ENCODE data around the gene PPT2. TPM values are rescaled to one million over a fixed set of nuclear protein-coding genes. Genes with fewer than 3 reads are reported as not detected.
"Not testable (repeated sequence)": the region's sequence is repeated elsewhere in the genome, so short reads cannot be mapped to it uniquely, and the experiment has no call there.

PPT2 gene
- total and polyA plus RNA-seq, 4 donors = 20.7 to 75.1 (median 40.1) TPM

DNA sequence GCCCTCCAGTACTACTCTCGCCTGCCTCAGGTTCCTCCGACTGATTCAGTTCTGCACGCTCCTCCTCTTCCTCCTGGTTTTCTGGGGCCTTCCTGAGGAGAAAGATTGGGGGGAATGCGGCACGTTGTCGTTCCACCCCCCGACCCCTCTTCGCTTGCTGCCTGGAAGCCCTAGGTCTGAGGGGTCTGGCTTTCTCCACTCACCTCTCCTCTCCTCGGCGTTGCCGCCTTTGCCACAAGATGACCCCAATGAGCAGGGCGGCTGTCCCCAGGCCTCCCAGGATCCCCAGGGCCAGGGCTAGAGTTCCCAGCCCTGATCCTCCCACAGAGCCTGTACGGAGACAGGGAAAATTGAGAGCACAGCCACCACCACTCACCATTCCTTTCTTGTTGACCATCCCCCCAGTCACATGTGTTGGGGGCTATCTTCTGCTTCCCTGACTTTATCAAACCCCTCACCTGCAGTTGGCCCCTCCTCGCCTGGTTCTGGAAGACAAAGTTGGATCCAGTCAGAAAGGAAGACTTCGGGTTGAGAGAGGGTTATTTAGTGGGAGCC, 27.3 kb downstream of the PPT2 start:
- Histone ChIP-seq H3K4me3 (ENCODE audit: low read depth, low read length) (no peak overlapping the region), H3K27me3 (ENCODE audit: control insufficient read depth, insufficient read depth, low read length) (no peaks in the 10 kb centered on the region), H3K36me3 (ENCODE audit: control insufficient read depth, insufficient read depth, low read length) (peaks cover 45% of the 10 kb centered on the region), H3K4me1 (ENCODE audit: control insufficient read depth, insufficient read depth, low read length) (peaks cover 24% of the 10 kb centered on the region), H3K27ac (ENCODE audit: low read depth, low read length) (no peak overlapping the region), H3K9me3 (ENCODE audit: control insufficient read depth, insufficient read depth, low read length) (no peaks in the 10 kb centered on the region)
- DNase-seq (ENCODE audit: low read depth in 4 of 6, low spot score in 6 of 6) = no peak
- 87% methylated on average over 13 of the region's 15 CpGs for WGBS (ENCODE audit: insufficient coverage)

DNA sequence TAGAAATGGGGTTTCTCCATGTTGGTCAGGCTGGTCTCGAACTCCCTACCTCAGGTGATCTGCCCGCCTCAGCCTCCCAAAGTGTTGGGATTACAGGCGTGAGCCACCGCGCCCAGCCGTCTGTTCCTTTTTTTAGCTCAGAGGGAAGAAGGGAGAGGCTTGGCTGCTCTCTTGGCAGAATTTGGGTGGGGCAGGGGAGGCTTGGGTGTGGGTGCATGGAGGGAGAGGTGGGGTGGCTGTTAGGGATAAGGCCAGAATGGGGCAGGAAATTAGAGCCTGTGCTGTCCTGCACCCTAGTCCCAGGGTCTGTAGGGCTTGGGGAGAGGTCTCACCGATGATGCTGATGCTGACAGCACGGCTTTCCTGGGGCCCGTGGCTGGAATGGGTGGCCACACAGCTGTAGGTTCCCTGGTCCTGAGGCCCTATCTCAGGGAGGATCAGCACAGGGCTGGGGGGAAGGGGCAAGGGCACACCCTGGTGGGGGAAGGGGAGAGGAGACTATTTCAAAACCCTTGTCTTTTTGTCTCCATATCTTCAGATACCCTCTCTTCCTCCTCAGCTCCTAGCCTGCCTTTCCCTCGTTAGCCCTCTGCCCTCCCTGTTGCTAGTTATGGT, 28.1 kb downstream of the PPT2 start:
- Histone ChIP-seq H3K27ac (ENCODE audit: low read depth, low read length) (no peak overlapping the region), H3K4me1 (ENCODE audit: control insufficient read depth, insufficient read depth, low read length) (peaks cover 26% of the 10 kb centered on the region), H3K4me3 (ENCODE audit: low read depth, low read length) (no peak overlapping the region), H3K9me3 (ENCODE audit: control insufficient read depth, insufficient read depth, low read length) (no peaks in the 10 kb centered on the region), H3K36me3 (ENCODE audit: control insufficient read depth, insufficient read depth, low read length) (peaks cover 52% of the 10 kb centered on the region), H3K27me3 (ENCODE audit: control insufficient read depth, insufficient read depth, low read length) (no peaks in the 10 kb centered on the region)
- DNase-seq (ENCODE audit: low read depth in 4 of 6, low spot score in 6 of 6) = no peak
- WGBS (ENCODE audit: insufficient coverage) = 91% methylated on average over 8 of the region's 10 CpGs

DNA sequence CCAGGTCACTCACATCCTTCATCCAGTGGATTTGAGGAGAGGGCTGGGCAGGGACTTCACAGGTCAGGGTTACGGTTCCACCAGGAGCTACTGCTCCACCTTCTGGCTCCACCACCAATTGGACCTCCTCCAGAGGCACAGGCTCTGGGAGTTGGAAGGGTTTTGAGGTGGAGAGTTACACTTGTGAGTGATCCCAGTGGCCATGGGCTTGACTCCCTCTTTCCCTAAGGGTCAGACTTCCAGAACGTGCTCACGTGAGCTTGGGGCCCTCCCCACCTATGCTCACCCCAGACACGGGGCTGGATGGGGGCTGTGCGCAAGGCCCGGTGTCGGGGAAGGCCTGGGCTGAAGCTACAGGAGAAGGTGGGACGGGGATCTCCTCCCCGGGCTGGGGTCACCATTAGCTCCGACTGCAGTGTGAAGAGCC, 28.6 kb downstream of the PPT2 start:
- WGBS (ENCODE audit: insufficient coverage) = 87% methylated on average over 7 of the region's 10 CpGs
- no peak overlapping the region for H3K27ac ChIP-seq (ENCODE audit: low read depth, low read length)
- H3K9me3 ChIP-seq (ENCODE audit: control insufficient read depth, insufficient read depth, low read length) = no peaks in the 10 kb centered on the region
- H3K27me3 ChIP-seq (ENCODE audit: control insufficient read depth, insufficient read depth, low read length) = no peaks in the 10 kb centered on the region
- no peak overlapping the region for H3K4me3 ChIP-seq (ENCODE audit: low read depth, low read length)
- H3K4me1 ChIP-seq (ENCODE audit: control insufficient read depth, insufficient read depth, low read length) = peaks cover 21% of the 10 kb centered on the region
- no peak for DNase-seq (ENCODE audit: low read depth in 4 of 6, low spot score in 6 of 6)
- H3K36me3 ChIP-seq (ENCODE audit: control insufficient read depth, insufficient read depth, low read length) = peaks cover 57% of the 10 kb centered on the region

GRCh38 chr6:32183030-32183429, 29.1 kb downstream of the PPT2 start:
- Histone ChIP-seq H3K4me3 (ENCODE audit: low read depth, low read length) (no peak overlapping the region), H3K27me3 (ENCODE audit: control insufficient read depth, insufficient read depth, low read length) (no peaks in the 10 kb centered on the region), H3K4me1 (ENCODE audit: control insufficient read depth, insufficient read depth, low read length) (peaks cover 24% of the 10 kb centered on the region), H3K36me3 (ENCODE audit: control insufficient read depth, insufficient read depth, low read length) (peaks cover 62% of the 10 kb centered on the region), H3K27ac (ENCODE audit: low read depth, low read length) (no peak overlapping the region), H3K9me3 (ENCODE audit: control insufficient read depth, insufficient read depth, low read length) (no peaks in the 10 kb centered on the region)
- DNase-seq (ENCODE audit: low read depth in 4 of 6, low spot score in 6 of 6) = no peak
- 100% methylated on average over 1 of the region's 3 CpGs for WGBS (ENCODE audit: insufficient coverage)

DNA sequence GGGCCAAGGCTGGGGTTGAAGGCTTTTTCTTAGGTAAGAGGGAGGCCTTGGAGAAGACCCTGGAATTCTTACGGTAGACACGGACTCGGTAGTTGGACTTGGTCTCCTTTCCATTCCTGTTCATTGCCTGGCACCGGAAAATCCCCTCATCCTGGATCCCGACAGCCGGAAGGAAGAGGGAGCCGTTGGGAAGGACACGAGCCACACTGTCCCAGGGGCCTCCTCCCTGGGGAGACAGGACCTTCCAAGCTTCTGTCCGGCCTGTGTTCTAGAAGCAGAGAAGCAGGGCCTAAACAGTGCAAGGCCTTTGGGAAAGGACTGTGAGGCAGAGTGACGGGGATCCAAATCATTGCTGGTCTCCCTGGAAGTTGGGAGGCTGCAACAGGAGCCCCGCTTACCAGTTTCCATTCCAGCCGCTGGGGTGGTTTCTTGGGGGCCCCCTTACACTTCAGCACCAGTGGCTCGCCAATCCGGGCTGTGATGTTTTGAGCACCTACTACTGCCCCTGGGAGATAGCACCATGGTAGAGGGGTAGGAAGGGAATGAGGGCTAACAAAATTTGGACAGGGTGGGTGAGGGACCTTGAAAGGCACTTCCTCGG, 29.6 kb downstream of the PPT2 start:
- DNase-seq (ENCODE audit: low read depth in 4 of 6, low spot score in 6 of 6) = no peak
- Histone ChIP-seq H3K4me1 (ENCODE audit: control insufficient read depth, insufficient read depth, low read length) (peaks cover 29% of the 10 kb centered on the region), H3K4me3 (ENCODE audit: low read depth, low read length) (no peak overlapping the region), H3K27me3 (ENCODE audit: control insufficient read depth, insufficient read depth, low read length) (no peaks in the 10 kb centered on the region), H3K36me3 (ENCODE audit: control insufficient read depth, insufficient read depth, low read length) (peaks cover 66% of the 10 kb centered on the region), H3K27ac (ENCODE audit: low read depth, low read length) (no peak overlapping the region), H3K9me3 (ENCODE audit: control insufficient read depth, insufficient read depth, low read length) (no peaks in the 10 kb centered on the region)
- WGBS (ENCODE audit: insufficient coverage) = 80% methylated on average over 13 of the region's 15 CpGs

- Histone ChIP-seq H3K36me3 (ENCODE audit: control insufficient read depth, insufficient read depth, low read length) (peaks cover 69% of the 10 kb centered on the region), H3K4me3 (ENCODE audit: low read depth, low read length) (no peak within 1 kb of the TSS), H3K9me3 (ENCODE audit: control insufficient read depth, insufficient read depth, low read length) (no peaks in the 10 kb centered on the region), H3K27me3 (ENCODE audit: control insufficient read depth, insufficient read depth, low read length) (no peaks in the 10 kb centered on the region), H3K27ac (ENCODE audit: low read depth, low read length) (no peak within 1 kb of the TSS), H3K4me1 (ENCODE audit: control insufficient read depth, insufficient read depth, low read length) (peaks cover 35% of the 10 kb centered on the region)
- 88% methylated on average over 4 of the region's 6 CpGs for WGBS (ENCODE audit: insufficient coverage)
- no peak for DNase-seq (ENCODE audit: low read depth in 4 of 6, low spot score in 6 of 6)
Observed at GRCh38 chr6:32184084-32184640, 30.2 kb downstream of the PPT2 start, which contains the start of gene AGER. Gene AGER, minus strand, starts transcription at chr6:32184253. Its CDS starts 31 bp downstream, at chr6:32184222.

DNA sequence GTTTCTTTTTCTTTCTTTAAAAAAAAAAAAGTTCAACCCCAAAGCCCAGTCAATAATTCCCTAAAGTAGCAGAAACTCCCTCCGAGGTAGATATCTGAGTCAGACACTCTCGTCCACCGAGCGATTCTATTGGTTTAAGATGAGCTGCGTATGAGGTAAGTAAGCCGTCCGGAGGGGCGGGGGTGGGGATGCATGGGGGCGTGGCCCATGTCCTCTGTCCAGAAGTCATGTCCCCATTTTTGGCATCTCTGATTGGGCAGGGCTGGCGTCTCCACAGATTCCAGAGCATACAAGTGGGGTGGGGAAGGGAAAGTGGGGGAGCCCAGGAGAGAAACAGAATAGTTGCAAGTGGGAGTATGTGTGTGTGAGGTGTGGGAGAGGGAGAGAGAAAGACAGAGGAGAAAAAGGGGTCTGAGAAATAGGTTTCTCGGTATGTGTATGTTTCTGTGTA, 31.8 kb downstream of the PPT2 start:
- H3K27ac ChIP-seq (ENCODE audit: low read depth, low read length); H3K27me3 ChIP-seq (ENCODE audit: control insufficient read depth, insufficient read depth, low read length); H3K9me3 ChIP-seq (ENCODE audit: control insufficient read depth, insufficient read depth, low read length); H3K4me3 ChIP-seq (ENCODE audit: low read depth, low read length): not testable (repeated sequence)
- peaks cover 35% of the 10 kb centered on the region for H3K4me1 ChIP-seq (ENCODE audit: control insufficient read depth, insufficient read depth, low read length)
- H3K36me3 ChIP-seq (ENCODE audit: control insufficient read depth, insufficient read depth, low read length) = peaks cover 63% of the 10 kb centered on the region
- WGBS (ENCODE audit: insufficient coverage) = 17% methylated on average over 9 of the region's 11 CpGs
- peak in 1 of 6 donors; percentile 38 for DNase-seq (ENCODE audit: low read depth in 4 of 6, low spot score in 6 of 6)

DNA sequence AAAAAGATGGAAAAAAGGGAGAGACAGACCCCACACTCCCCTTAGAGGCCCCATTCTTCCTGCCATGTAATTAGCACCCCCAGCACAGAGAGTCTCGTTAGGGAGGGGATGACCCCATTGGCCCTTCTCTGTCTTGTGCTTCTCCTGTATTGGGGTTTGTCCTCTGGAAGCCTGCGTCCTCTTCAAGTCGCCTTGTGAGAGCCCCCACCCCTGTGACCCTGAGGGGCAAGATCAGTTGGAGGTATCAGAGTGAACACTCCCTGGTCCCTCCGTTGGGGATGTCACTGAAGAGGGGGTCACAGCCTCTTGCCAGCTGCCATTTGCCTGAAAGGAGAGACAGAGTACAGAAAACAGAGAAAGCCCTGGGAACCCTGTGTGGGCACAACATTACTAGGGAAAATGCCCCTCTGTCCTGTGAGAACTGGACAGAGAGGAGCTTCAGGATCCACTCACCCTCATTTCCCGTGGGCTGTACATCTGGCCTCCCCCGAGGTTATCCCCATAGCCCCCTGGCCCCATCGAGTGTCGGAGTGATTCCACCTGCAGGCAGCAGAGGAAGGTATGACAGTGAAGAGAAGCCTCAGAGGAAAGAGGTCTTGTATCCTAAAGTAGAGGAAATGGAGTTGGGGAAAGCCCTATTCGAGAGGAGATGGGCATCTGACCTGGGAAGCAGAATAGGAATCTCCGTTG, 32.4 kb downstream of the PPT2 start:
- Histone ChIP-seq H3K36me3 (ENCODE audit: control insufficient read depth, insufficient read depth, low read length) (peaks cover 58% of the 10 kb centered on the region), H3K4me1 (ENCODE audit: control insufficient read depth, insufficient read depth, low read length) (peaks cover 41% of the 10 kb centered on the region)
- DNase-seq (ENCODE audit: low read depth in 4 of 6, low spot score in 6 of 6); H3K27ac ChIP-seq (ENCODE audit: low read depth, low read length); H3K9me3 ChIP-seq (ENCODE audit: control insufficient read depth, insufficient read depth, low read length); H3K27me3 ChIP-seq (ENCODE audit: control insufficient read depth, insufficient read depth, low read length); H3K4me3 ChIP-seq (ENCODE audit: low read depth, low read length): not testable (repeated sequence)
- WGBS (ENCODE audit: insufficient coverage) = 87% methylated on average over 5 of the region's 10 CpGs

DNA sequence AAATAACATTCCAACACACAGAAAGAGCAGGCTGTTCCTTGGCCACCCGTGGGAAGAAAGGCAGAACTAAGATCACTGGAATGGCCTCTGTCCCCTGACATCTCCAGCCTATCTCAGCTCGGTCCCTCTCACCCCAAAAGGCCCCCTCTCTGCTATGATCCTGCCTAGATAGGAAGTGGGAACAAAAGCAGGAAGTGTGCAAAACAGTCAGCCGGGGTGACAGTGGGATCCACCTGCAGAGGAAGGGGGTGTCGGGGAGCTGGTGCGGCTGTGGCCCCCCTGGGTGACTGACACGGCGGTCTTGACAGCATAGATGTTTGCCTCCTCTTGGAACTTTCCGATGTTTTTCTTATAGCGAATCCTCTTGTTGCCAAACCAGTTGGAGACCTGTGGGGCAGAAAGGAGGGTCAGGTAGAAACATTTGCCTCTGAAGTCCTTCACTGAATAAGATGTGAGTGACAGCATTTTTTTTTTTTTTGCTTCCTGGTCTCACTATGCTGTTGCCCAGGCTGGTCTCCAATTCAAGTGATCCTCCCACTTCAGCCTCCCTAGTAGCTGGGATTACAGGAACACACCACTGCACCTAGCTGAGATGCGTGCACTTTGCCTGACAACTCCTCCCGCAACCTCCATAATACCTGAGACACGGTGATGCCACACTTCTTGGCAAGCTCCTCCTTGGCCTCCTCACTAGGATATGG, 33.2 kb downstream of the PPT2 start:
- Histone ChIP-seq H3K4me3 (ENCODE audit: low read depth, low read length) (no peak overlapping the region), H3K27me3 (ENCODE audit: control insufficient read depth, insufficient read depth, low read length) (no peaks in the 10 kb centered on the region), H3K36me3 (ENCODE audit: control insufficient read depth, insufficient read depth, low read length) (peaks cover 51% of the 10 kb centered on the region), H3K4me1 (ENCODE audit: control insufficient read depth, insufficient read depth, low read length) (peaks cover 47% of the 10 kb centered on the region), H3K9me3 (ENCODE audit: control insufficient read depth, insufficient read depth, low read length) (no peaks in the 10 kb centered on the region), H3K27ac (ENCODE audit: low read depth, low read length) (no peak overlapping the region)
- DNase-seq (ENCODE audit: low read depth in 4 of 6, low spot score in 6 of 6) = no peak
- 86% methylated on average over 7 of the region's 12 CpGs for WGBS (ENCODE audit: insufficient coverage)

Measured in spinal cord (tissue), 10 donors.